ENCODE data around the gene NACC1.

GRCh38 chr19:13085666-13086065 is 32.4 kb upstream of the NACC1 start:
- TF ChIP-seq CTCF (IDR thresholded peaks at IDR 0.05; ENCODE audit: low read length) (no peak), EZH2 (optimal IDR thresholded peaks at IDR 0.05; ENCODE audit: low read depth, low read length) (no peak)

Data from MM.1S (cell line).